NB4 (cell line): ENCODE results near the gene NDUFS6.

Source experiments
- DNase-seq: peaks from one replicate; pipeline ENCODE4 v3.0.0; 2010; ENCODE audit warnings: low read depth
- H3K4me3 ChIP-seq: one replicate; pipeline ENCODE4 v1.5.1; 2011; ENCODE audit warnings: mild to moderate bottlenecking, low read depth, low read length, moderate library complexity
- MYC ChIP-seq: IDR thresholded peaks from 2 replicates; pipeline ENCODE4 v1.6.1; 2011; ENCODE audit warnings: low read depth, low read length
- POLR2A ChIP-seq: IDR thresholded peaks from 2 replicates; pipeline ENCODE4 v1.6.1; 2011; ENCODE audit warnings: mild to moderate bottlenecking; ENCODE audit not compliant: insufficient read length; ENCODE audit errors: extremely low read depth
- TF ChIP-seq, protein P1 (sequence below): IDR thresholded peaks from 2 replicates; pipeline ENCODE4 v1.6.1; 2011; ENCODE audit warnings: low read depth, low read length
- TF ChIP-seq, protein P2 (sequence below): IDR thresholded peaks from one replicate; pipeline ENCODE4 v1.5.1; 2012; ENCODE audit warnings: low read depth, low read length

NDUFS6 gene

DNA sequence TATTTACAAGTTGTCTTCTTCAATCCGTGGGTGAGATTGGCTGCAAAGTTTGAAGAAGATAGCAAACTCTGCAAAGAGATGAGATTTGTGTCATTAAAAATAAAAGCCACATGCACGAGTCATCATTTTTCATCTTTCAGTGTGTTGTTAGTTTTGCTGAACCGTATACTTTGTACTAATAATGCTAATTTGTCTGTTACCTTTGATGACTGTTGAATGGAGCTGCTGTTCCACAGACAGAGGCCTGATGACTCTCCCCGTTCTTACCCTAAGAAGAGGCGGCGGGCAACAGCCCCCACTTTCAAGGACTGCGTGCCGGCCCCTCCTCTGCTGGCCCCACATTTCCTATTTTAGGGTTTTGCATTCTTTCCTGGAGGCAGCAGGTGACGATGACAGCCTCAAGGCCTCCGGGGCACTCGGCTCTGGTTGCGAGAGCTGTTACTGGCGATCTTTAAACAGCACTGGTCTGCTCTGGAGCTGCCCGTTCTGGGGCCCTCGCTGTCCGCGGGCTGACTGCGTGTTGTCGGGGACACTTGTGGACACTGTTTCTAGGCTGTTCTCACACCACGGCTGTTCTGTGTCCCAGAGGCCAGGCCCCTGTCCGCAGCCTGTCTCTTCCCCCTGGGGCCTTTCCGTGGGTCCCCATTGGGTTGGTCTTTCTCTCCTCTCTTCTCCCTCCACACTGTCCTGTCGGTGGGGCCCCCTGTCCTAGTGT is 35.1 kb downstream of the NDUFS6 start:
- no peak overlapping the region for H3K4me3 ChIP-seq
- TF ChIP-seq, protein P1, sequence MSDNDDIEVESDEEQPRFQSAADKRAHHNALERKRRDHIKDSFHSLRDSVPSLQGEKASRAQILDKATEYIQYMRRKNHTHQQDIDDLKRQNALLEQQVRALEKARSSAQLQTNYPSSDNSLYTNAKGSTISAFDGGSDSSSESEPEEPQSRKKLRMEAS: no peak
- TF ChIP-seq, protein P2, sequence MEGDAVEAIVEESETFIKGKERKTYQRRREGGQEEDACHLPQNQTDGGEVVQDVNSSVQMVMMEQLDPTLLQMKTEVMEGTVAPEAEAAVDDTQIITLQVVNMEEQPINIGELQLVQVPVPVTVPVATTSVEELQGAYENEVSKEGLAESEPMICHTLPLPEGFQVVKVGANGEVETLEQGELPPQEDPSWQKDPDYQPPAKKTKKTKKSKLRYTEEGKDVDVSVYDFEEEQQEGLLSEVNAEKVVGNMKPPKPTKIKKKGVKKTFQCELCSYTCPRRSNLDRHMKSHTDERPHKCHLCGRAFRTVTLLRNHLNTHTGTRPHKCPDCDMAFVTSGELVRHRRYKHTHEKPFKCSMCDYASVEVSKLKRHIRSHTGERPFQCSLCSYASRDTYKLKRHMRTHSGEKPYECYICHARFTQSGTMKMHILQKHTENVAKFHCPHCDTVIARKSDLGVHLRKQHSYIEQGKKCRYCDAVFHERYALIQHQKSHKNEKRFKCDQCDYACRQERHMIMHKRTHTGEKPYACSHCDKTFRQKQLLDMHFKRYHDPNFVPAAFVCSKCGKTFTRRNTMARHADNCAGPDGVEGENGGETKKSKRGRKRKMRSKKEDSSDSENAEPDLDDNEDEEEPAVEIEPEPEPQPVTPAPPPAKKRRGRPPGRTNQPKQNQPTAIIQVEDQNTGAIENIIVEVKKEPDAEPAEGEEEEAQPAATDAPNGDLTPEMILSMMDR: no peak
- TF ChIP-seq POLR2A: no peak
- TF ChIP-seq MYC: no peak
- DNase-seq: no peak

DNA sequence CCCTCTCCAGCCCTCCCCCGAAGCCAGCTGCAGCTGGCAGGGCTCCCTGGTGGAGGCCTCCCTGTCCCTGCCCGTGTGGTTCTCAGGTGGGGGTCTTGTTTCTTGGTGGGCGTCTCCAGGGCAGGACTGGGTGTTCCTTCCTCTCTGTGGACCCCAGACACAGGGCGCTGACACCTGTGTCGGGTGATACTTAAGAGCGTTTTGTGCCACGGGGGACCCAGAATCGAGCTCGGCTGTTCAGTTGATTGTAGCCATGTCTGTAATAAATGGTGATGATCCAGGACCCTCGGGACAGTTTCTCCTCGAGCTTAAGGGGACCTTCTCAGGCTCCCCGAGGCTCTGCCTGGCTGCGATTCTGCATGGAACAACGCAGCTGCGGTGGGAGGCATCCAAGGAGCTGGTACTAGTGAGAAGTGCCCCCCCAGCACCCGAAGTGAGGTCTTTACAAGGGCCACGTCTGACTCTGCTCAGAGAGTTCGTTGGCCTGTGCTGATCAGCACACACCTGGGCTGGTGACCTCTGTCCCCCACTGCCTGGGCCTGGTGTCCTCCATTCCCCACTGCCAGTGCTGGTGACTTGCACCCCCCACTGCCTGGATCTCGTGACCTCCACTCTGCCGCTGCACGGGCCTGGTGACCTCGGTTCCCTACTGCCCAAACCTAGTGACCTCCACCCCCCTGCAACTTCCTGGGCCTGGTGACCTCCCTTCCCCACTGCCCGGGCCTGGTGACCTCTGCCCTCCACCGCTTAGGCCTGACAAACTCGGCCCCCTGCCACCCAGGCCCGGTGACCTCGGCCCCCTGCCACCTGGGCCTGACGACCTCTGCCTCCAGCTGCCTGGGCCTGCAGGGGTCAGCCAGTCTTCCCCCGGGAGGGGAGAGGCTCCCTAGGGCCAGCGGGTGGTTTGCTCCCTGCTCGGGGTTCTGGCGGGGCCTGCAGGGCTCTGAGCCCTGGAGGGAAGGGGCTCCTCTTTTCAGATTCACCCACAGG is 36.0 kb downstream of the NDUFS6 start:
- no peak for TF ChIP-seq POLR2A
- H3K4me3 ChIP-seq: no peak overlapping the region
- DNase-seq: no peak

DNA sequence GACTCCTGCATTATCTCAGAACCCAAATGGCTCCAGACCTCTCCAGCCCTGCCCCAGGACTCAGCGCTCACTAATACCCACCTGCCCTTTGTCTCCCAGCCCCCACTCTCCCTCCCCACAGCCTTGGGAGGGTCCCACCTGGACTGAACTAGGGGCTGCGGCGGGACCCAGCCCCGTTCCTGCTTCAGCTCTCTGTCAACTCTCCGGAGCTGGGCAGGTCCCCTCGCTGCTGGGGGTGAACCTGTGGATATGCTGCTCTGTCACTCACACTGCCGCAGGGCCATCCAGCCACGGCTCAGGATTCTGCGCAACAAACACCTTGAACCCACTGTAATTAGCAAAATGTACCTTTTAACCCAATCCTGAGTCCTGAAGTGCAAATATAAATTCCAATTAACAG is 36.8 kb downstream of the NDUFS6 start:
- DNase-seq: no peak
- no peak overlapping the region for H3K4me3 ChIP-seq

DNA sequence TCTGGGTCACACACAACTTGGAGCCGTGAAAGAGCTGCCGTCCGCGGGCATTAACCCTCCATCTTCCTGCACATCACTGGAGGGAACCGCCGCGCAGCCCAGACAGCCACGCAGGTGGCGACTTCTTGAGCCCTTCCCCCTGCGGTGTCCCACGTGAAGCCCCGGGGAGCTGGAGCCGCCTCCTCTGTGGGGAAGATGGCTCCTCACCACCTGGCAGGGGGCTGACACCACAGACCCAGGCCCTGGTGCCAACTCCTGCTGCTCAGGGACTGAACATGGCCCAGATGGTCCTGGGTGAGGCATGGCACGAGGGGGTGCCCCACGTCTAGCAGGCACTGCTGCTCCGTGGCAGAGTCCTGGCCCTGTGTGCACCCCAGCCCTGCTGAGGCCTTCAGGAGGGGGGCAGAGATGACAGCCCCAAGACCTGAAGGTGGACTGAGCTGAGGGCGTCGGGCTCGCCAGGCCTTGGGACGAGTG is 38.9 kb downstream of the NDUFS6 start:
- DNase-seq: no peak
- TF ChIP-seq MYC: no peak
- TF ChIP-seq, protein P2: no peak
- no peak for TF ChIP-seq POLR2A
- TF ChIP-seq, protein P1: no peak
- no peak overlapping the region for H3K4me3 ChIP-seq

More for the DNA sequence above, 36.8 kb downstream of the NDUFS6 start:
- TF ChIP-seq, protein P1: no peak
- TF ChIP-seq POLR2A: no peak
- TF ChIP-seq, protein P2: no peak
- TF ChIP-seq MYC: no peak

DNA sequence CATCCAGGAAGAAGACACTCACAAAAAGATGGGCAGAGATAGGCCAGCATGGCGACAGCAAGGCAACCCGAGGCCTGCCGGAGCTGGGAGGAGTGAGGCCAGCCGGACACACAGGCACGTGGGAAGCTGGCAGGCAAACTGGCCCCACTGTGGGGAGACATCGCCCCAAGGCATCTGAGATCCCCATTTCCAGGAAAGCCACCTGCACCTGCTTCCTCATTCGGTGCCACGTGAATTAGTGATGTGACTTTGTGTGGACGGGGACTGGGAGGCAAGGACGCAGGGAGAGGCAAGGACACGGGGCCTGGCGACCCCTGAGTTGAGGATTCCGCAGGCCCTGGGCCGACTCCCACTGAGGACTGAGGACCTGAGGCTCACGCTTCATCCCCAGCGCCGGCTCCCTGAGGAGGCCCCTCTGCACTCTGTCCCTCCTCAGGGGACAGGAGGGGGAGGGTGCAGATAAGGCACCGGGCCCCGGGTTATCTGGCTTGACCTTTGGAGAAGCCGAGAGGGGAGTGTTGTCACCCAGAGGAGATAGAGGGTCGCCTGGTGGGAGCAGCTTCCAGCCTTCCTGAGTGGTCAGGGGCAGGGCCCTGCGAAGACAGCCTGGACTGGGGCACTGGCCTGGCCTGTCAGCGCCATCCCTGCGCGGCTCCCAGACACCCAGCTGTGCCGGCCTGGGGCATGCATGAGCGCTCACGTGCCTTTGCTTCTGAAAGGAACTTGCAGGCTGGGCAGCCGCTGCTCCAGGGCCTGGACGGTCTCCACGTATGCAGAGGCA is 39.7 kb downstream of the NDUFS6 start:
- DNase-seq: no peak
- H3K4me3 ChIP-seq: no peak overlapping the region
- TF ChIP-seq, protein P2: no peak
- TF ChIP-seq MYC (no peak), POLR2A (no peak)
- TF ChIP-seq, protein P1: no peak
